ENCODE results near the gene PARD3.

Gene PARD3

DNA sequence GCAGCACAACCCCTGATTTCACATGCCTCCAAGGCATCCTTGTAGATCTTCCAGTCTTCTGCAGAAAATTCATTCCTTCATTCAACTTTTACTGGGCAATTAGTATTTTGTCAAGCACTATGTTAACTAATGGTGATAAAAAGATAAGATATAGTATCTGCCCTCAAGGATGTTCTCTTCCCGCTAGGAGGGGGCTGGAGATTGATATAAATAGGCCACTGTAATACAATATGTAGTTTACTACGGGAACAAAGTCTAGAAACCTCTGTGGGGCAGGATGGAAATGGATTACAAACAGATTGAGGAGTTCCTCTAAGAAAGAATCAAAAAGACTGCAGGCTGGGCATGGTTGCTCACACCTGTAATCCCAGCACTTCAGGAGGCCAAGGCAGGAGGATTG lies 10.3 kb upstream of the PARD3 start:
- DNase-seq (ENCODE audit: insufficient read length, low spot score) (no peak), FAIRE-seq (no peak)

DNA sequence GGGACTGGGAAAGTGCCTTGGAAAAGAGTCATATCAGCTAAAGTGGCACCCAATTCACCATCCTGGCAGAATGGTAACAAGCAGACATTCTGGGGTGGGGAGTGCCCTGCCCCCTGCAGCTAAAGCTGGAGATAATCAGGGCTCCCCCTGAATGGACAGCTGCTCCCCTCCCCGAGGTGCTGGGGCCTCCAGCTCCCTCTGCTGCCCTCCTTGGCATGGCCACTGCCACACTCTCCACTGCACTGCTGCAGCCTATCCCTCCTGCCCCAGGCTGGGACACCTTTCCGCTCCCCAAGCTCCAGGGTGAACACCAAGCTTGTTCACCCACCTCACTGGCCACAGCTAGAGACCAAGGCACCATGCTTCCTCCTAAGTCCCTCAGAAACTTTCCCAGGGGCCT lies 9.8 kb upstream of the PARD3 start:
- DNase-seq (ENCODE audit: insufficient read length, low spot score) = no peak
- FAIRE-seq = no peak

DNA sequence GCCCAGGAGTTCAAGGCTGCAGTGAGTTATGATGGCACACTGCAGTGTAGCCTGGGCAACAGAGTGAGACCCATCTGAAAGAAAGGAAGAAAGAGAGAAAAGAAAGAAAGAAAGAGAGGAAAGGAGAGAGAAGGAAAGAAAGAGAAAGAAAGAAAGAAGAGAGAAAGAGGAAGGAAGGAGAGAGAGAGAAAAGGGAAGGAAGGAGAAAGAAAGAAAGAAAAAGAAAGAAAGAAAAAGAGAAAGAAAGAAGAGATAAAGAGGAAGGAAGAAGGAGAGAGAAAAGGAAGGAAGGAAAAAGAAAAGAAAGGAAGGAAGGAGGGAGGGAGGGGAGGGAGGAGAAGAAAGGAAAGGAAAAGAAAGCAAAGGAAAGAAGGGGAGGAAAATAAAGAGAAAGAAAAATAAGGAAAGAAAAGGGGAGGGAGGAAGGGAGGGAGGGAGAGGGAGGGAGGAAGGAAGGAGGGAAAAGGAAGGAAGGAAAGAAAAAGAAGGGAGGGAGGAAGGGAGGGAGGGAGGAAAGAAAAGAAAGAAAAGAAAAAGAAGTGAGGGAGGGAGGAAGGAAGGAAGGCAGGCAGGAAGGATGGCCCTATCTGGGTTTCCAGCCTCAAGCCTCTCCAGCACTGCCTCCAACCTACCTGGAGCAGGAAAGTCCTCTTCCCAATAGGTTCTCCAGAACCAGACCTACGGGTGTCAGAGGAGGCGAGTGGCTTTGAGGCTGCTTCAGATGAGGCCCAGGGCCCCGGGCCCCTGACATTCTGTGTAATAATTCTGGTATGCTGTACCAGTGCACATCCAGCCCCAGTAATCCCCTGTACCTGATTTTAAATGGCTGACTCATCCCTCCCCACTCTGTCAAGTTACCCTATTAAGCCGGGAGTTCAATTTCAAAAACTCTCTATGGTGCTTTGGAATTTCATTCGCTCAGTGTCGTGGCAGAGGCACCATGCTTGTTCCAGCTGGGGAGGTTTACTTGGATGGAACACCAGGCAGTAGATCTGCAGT lies 6.8 kb upstream of the PARD3 start:
- DNase-seq (ENCODE audit: insufficient read length, low spot score) (no peak), FAIRE-seq (peak; percentile 28)

DNA sequence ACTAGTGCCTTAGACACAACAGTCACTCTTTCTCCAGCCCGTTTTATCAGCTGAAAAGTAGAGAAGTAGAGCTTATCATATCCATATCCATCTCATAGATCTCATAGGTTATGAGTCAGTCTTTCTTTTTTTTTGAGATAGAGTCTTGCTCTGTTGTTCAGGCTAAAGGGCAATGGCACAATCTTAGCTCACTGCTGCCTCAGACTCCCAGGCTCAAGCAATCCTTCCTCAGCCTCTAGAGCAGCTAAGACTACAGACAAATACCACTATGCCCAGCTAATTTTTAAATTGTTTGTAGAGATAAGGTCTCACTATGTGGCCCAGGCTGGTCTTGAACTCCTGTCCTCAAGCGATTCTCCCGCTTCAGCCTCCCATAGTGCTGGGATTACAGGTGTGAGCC lies 2.5 kb upstream of the PARD3 start:
- FAIRE-seq (no peak), DNase-seq (ENCODE audit: insufficient read length, low spot score) (no peak)

DNA sequence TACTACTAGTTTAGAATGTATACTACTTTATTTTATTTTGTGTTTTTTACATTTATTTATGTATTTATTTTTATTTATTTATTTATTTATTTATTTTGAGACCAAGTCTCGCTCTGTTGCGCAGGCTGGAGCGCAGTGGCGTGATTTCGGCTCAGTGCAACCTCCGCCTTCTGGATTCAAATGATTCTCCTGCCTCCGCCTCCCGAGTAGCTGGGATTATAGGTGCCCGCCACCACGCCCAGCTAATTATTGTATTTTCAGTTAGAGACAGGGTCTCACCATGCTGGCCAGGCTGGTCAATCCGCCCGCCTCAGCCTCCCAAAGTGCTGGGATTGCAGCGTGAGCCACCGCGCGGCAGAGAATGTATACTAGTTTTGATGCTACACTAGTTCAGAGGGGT lies 2.0 kb upstream of the PARD3 start:
- no peak for DNase-seq (ENCODE audit: insufficient read length, low spot score)
- FAIRE-seq = no peak

DNA sequence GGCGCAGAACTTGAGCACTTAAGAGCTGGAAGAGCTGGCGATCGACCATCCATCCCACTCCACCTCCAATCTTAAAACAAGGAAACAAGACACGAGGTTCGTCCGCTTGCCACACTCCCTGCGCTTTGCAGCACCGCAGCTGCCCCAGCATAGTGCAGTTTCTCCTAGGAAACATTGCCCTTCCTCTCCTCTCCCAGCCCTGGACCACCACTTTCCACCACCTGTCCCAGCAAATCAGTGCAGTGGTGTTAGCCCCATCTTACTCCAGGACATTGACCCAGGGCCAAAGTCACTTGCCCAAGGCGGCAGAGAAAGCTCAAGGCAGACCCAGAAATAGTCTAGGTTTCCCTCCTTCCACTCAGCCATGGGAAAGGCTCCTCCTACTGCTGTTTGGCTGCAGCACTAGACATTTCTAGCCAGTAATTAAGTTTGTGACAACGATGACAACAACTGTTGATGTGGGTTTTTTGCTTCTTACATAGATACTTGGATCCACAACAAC lies 1.5 kb upstream of the PARD3 start:
- peak; percentile 85 for FAIRE-seq
- no peak for DNase-seq (ENCODE audit: insufficient read length, low spot score)

DNA sequence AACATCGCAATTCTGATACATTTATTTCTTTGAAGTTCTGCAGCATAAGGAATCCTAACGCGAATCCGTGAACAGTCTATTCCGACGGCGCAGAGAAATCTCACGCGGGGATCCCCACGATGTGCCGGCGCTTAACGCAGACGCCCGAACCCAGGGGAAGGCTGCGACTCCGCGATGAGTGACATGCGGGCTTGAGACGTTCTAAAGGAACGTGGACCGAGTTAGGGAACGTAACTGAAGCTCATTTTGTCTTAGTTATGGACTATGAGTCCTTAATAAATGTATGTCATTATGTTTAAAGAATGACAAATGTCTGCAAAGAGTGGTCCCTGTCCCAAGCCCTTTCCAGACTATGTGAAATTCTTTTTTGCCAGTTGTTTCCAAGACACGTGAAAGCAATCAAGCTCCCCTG lies 995 bp upstream of the PARD3 start:
- FAIRE-seq (peak; percentile 72), DNase-seq (ENCODE audit: insufficient read length, low spot score) (no peak)

DNA sequence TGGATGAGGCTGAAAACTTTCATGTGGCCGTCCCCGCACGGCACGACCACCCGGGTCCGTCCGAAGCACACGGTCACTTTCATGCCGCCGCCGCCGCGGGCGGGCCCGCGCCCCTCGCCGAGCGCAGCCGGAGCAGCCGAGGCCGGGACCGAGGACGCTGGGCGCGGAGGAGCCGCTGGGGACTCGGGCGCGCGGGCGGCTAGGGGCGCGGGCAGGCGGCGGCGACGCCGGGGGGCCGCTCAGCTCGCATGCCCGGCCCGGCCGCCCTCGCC lies 247 bp downstream of the PARD3 start:
- DNase-seq (ENCODE audit: insufficient read length, low spot score) (no peak), FAIRE-seq (no peak)

DNA sequence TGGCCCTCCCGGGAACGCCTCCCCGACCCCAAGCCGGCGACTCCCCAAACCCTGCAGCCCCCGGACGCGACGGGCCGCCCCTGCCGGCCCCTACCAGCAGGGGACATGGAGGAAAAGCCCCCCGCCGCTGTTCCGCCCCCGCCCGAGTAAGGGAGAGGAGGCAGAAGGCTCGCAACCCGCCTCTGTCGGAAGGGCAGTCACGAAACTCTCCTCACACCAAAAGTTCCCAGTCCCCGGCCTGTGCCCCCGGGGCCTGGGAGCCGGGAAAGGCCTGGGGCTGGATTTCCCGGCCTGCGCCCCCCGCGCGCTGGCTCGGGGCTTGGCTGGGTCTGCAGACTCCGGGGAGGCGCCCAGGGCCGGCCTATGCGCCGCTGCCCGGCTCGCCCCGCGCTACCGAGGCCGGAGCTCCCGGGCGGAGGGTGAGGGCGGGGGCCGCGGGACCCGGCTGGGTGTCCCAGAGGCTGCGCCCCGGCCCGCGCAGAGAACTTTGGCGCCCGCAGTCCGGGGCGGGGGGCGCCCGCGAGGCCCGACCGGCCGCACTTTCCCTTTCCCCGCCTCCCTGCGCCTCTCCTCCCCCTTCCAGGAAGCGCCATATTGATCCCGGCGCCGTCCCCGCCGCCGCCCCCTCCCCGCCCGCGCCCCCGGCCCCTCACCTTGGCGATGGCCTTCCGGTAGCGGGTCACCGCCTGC lies 728 bp downstream of the PARD3 start:
- peak; percentile 51 for DNase-seq (ENCODE audit: insufficient read length, low spot score)

DNA sequence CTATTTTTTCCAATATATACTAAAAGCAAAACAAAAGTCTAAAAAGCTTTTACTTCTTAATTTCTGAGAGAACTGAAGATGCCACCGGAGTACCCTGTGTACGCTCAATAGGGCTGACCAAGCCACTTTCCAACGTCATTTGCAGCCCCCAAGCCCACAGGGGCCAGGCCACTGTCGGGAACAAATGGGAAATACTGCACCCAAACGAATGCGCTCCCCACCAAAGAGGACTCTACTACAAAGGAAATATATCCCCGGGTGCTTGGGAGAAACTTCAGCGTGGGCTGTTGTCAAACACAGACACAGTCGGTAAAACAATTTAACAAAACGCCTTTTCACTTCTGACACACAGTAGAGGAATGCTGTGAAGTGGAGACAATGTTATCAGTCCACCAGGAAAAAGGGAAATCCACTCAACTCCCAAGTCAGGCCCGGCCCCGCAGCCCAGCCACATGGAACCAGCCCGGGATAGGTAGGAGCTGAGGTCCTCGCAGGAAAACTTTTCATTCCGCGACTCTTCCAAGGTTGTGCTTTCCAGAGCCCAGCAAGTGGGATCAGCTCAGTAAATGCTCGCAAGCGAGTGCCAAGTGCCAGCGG lies 1.4 kb downstream of the PARD3 start:
- DNase-seq (ENCODE audit: insufficient read length, low spot score) (no peak), FAIRE-seq (peak; percentile 70)

More for the DNA sequence above, 728 bp downstream of the PARD3 start:
- FAIRE-seq = no peak

DNA sequence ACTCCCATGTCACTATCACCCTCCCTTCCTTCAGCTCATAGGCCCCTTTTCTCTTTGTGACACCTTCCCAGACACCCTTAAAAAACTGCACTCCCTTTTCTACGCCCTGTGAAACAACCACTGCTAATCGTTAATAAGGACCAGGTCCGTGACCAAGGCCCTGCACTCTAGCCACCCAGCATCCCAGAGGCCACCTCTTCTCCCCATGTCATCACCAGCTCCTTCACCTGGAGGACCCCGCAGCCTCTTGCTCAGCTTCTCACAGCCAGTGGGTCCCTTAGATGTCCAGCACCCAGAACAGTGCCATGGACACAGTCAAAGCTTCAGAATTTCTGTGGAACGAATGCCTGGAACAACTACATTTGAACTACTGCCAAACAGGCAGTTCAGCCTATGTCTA lies 2.3 kb downstream of the PARD3 start:
- DNase-seq (ENCODE audit: insufficient read length, low spot score) = no peak
- FAIRE-seq = no peak

DNA sequence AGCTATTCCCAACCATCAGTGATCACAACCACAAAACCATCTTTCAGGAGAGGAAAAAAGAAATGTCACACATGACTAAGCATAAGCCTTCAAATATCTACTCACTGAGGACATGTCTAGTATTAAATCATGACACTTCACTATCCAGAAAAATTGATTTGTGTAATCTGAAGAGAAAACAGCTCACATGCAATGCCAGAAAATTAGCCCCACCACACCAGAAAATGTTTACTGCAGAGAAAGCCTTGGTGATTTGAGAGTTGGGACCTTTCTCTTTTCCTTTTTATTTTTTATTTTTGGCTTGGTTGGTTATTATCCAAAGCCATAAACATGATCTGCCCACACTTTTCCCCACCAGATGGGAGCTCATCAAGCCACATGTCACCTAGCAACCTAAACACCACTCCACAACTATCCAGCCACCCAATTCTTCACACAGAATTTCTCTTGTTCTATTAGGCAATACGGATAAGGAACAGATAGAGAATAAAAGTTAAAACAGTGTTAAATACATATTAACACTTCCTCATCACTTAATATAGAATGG lies 3.1 kb downstream of the PARD3 start:
- no peak for FAIRE-seq

DNA sequence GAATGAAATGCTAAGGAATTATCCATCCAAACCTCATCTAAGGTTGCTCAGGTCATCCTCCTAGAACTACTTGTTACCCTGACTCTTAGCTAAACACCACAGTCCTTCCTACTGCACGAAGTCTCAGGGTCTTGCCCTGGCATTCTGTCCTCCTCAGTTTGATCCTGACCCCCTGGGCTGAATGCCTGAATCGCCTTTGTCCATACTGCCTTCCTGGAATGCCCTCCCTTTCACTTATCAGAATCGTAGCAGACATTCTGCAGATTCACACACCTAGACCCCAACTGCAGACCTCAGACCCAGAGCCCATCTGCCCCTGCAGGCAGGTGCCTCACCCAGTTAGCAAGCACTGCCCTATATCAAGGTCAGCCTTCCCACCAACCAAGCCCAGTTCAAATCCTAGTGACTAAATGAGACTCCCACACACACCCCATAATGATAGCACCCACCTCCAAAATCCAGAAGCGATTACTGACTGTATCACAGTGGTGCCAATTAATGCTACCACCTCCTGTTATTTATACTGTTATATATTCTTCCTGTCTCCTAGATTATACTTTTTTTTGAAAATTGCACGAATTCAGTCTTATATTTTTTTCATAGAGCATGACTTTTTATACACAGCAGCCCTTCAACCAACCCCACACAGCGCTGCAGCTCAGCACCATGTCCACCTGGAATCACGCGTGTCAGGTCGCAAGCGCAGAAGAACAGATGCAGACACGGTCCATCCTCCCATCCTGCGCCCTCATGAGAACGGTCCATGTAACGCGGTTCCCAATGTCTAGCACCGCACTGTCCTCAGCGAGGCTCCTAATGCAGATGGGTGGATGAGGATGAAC lies 3.7 kb downstream of the PARD3 start:
- FAIRE-seq (no peak), DNase-seq (ENCODE audit: insufficient read length, low spot score) (no peak)

More for the DNA sequence above, 3.1 kb downstream of the PARD3 start:
- no peak for DNase-seq (ENCODE audit: insufficient read length, low spot score)

DNA sequence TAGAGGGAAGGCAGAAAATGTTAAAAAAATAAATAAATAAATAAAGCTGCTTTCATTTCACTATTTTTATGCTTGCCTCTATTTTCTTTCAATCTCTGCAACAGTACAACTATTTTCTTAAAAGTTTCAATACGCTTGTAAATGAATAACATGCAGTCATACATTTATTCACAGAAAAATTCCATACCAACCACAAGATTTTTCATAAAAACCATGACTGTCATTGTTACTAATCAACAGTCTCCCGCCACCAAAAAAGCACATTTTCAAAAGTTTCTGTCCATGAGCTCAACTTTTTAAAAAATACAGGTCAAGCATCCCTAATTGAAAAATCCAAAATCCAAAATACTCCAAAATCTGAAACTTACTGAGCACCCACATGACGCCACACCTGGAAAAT lies 5.3 kb downstream of the PARD3 start:
- DNase-seq (ENCODE audit: insufficient read length, low spot score) (no peak), FAIRE-seq (peak; percentile 73)

DNA sequence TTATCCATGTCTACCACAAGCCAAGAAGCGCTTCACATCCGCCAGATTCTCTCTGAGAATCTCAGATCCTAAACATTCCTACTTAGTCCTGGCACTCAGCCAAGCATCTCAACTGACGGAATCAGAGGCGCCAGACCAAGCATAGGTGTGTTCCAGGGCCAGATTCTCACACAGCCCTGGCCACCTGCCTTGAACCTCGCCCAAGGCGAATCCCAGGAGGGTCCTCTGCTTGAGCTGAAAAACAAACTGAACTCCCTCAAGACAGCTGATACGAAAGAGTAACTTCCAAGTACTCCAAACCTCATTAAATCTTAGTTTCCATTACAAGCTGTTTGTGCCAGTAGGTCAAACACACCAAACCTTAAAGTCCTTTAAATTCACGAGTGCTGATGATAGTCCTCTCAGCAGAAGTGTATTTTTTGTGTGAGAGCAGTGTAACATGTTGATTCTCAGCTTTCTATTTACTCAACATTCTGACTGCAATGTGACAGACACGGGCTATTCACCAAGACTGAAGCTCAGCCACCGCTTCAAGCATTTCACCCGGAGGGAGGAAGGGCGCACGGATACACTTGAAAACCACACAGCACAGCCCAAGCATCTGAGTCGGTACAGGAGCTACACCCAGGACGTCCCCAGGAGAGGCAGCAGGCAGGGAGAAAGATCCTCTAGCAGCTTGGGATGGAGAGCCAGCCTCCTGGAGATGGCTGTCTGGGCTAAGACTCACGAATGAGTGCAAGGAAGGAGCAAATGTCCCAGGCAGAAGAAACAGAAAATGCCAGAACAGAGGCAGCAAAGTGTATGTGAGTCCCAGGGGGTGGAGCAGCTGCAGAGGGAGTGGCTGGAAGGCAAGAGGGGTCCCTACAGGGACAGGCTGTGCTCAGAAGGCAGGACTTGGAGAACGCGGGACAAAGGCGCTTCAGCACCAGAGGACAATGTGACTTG lies 6.0 kb downstream of the PARD3 start:
- DNase-seq (ENCODE audit: insufficient read length, low spot score) = no peak
- peak; percentile 94 for FAIRE-seq

DNA sequence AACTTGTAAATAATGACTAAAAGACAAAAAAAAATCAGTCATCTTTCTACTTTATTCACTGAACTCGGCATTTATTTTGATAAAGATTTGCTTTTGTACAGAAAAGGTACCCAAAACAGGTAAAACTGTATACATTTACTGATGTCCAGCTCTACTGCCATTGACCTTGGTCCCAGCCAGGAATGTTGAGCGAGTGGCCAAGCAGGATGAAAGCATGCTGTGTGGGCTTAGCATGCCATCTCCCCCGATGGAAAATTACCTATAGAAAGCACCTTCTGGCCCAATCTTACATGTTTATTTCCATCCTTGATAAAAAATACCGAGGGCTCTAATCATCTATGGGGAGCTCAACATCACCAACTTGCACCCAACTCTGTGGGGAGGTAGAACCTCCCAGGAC lies 6.8 kb downstream of the PARD3 start:
- DNase-seq (ENCODE audit: insufficient read length, low spot score) (no peak), FAIRE-seq (no peak)

DNA sequence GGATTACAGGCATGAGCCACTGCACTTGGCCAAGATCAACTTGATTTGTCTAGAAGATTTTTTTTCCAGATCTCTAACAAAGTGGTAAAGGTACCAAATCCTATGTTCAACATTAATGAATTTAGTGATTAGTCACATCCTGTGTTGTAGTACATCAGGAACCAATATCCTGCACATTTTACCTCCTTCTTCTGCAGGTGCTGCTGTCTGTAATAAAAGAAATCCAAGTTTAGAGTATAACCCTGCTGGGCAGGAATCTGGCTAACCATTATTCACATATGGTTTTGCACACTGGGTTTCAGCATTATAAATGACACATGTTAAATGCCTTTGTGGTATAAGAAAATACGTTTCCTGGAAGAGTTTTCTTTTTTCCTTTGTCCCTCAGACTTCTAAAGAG lies 10.8 kb downstream of the PARD3 start:
- FAIRE-seq = peak; percentile 75
- DNase-seq (ENCODE audit: insufficient read length, low spot score) = no peak

DNA sequence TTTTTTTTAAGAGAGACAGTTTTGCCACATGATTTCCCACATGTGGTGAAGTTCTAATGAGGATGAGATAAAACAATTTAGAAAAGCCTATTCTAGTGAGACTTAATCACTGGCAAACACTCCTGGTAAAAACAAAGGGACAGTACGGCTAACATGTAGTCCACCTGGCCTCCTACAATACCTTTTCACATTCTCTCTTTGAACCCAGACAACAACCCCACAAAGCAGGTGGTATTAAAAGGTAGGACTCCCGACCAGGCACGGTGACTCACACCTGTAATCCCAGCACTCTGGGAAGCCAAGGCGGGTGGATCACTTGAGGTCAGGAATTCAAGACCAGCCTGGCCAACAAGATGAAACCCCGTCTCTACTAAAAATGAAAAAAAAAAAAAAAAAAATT lies 12.4 kb downstream of the PARD3 start:
- DNase-seq (ENCODE audit: insufficient read length, low spot score) = no peak
- FAIRE-seq = no peak

DNA sequence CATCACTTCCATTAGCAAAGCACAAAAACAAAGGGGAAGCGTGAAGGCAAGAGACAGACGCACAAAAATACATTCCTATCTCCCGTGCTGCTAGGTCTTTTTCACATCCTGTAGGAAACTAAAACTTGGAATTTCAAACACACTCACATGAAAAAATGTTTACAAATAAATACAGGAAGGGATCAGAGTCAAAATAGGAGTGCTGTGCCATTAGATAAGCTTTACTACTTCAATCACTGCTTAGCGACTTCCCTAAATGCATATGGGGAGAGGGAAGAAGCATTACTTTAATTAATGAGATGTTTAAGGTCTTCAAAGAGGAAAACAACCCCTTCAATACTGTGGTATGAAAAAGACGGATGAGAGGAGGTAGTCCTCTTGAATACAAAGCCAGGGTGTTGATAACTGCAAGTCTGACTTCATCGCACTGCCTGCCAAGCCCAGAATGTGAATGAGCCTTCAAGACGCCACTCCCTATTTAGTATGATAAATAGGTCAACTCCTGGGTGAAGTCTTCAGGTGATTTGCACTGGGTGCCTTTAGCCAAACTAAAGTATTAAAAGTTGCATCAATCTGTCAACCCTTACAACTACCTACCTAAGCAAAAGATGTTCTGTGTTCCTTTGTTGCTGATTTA lies 13.9 kb downstream of the PARD3 start:
- DNase-seq (ENCODE audit: insufficient read length, low spot score) (no peak), FAIRE-seq (no peak)
